ENCODE data around the gene SYTL2.

SYTL2 gene

DNA sequence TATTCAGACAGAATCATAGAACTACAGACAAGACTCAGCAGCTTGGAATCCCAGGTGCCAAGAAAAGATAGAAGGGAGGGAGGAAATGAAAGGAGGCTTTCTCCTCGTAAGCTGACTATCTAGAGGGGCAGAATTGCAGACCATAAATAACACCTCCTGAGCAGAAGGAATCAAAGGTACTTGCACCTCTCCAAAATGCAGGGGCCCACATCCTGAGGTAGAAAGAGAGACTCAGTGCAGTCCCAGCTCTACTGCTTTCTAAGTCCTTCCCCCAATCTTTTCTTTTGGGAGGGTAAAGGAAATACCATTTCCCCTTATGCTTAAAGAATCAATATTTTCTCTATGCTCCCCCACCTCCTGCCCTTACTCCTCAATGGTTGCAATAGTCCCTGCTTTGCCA lies 55.2 kb downstream of the SYTL2 start:
- DNase-seq = no peak

DNA sequence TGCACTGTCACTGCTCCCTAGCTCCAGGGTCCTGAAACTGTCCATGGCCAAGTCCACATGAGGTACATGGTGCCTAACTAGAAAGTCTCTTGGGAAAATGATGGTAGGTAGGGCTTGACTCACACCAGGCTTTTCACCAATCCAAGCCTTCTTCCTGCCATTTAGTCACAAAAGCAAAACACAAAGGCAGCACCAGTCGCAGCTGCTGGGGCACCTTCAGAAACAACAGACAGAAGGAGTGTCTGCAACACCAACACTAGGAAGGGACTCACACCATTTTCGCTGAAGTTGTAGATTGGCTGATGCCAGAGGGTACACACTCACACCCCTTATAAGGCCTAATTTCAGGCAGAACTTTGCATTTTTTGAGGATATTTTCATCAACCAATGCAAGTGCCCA lies 55.7 kb downstream of the SYTL2 start:
- no peak for DNase-seq

DNA sequence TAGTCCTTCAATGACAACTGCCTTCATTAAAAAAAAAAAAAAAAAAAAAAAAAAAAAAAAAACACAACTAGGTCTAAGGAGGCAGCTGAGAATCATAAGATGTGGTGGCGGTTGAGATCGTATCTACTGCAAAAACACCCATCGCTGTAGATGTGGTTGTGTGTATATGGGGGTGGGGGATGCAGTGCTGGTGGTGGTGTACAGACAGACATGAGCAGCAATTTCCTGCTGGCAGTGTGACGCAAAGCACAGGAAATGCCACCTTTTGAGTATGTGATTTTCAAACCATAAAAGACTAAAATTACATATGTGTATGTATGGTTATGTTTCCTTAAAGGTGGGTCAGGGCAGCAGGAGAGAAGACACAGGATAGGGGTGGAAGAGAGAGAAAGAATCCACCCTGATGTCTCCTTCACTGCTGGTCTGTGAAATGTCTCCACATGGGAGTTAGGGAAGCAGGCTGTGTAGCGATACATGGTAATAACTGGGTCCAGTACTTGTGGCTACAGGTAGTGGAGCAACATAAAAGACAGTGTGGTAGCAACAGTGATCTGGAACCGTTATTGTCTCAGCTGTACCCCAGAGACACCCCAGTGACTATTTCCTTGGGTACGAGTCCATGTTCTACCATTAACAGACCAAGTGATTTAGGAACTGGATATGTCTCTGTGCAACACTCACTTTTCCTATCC lies 57.9 kb downstream of the SYTL2 start:
- no peak for DNase-seq

DNA sequence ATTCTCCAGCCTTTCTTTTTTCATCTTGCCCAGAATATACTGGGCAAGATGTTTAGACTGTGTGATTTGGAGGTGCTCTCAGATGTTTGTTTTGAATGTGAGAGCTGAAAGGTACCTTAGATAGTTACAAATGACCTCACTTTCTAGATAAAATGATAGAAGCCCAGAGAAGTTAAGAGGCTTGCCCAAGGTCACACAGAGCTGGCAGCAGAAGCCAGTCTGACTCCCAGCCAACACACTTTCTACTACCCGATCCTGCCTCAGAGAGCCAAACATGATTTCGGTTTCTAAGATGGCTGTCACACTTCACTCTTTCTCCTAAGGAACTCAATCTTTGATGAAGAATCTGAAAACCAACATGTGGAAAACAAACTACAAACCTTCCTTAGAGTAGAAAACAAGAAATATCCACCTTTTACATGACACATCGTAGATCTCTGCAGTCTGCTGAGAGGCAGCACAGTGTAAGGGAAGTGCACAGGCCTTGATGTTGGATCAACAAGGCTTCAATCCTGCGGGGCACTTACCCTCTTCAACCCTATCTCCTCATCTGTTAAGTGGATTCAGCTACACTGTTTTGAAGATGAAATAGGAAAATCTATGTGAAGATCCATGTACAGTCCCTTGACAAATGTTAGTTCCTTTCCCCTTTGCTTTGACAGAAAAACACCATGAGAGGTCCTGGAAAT lies 58.6 kb downstream of the SYTL2 start:
- DNase-seq = no peak

DNA sequence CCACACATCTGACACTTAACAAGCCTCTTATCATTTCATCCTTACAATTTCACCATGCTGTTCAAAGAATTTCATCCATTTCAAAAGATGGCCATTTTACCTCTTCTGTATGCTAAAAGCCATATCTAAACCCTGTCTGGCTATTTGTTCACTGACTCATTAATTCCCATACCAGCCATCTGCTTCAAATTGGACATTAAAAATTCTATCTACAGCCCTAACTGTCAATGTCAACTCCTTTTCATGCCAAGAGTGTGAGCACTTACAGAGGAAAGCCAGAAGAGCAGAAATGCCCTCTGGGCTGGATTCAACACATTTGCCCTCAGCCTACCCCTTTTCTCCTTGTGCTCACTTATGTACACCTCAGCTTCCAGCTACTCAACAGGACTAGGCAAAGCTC lies 59.2 kb downstream of the SYTL2 start:
- no peak for DNase-seq

DNA sequence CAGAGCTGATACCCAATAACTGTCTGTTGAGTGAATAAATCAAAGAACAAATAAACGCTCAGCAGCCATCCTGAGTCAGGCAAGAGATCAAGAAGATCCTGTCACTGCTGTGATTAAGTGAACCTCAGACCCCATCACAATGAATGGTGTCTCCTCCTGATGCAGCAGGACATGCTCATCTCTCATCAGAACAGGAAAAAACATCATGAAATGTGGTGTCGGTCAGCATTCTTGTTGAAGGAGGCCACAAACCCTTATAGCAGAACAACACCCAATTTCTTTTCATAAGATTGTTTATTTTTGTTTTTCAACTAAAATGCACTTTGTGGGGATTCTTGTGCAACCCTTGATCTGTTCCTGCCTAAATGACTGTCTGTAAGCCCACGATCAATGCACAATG lies 60.3 kb downstream of the SYTL2 start:
- DNase-seq = no peak

DNA sequence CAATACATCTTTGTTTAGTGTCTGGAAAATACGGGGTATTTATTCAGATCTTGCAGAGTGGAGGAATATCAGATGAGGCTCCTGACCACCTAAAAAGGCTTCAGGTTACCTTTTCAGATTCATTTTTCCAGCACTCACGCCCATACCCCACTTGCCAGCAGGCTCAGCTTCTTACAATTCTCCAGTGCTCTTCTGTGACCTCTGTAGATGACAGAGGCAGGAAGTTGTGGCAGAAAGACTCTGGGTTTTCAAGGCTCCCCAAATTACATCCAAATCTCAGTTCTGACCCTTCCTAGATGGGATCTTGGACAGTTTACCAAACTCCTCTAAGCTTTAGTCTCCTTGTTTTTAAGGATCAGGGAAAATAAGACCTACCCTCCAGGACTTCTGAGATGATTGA lies 61.1 kb downstream of the SYTL2 start:
- no peak for DNase-seq

DNA sequence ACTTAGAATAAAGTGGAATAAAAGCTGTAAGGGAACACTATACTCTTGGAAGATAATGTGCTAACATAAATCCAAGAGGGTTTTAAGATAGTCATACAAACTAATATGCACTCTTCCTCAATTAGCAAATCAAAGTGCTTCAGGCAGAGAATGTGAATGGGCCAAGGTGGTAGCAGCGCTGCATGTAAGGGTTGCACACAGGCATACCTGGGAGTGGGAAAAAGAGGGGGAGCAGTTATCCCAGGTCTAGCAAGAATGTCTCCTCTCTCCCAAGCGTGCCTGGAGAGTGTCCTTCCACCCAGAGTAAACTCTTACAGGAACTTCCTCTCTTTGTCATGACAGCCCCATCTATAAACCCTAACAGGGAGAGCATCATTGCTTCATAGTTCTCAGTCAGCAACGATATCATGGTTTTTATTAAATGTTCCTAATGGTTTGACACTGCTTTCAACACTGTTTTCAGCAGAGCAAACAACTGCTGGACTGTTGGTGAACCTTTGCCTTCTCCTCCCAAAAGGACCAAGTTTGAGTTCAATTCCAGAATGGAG lies 61.6 kb downstream of the SYTL2 start:
- DNase-seq = no peak

DNA sequence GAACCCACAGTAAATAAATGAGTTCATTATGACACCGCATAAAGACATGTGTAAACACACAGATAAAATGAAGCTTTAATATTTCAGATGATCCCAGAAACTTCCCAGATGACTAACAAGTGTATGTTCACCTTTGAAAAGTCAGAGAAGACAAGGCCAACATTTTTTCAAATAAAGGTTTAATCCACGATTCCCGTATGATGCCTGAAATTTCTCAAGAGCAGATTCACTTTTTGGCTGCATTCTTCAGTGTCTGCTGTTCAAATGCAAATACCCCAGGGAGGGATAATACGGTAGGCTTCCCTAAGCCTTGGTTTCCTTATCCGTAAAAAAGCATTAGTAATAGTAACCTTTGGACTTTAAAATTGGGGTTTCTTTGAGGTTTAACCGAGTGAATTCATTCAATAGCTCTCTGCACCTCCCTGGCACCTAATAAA lies 62.5 kb downstream of the SYTL2 start:
- no peak for DNase-seq

DNA sequence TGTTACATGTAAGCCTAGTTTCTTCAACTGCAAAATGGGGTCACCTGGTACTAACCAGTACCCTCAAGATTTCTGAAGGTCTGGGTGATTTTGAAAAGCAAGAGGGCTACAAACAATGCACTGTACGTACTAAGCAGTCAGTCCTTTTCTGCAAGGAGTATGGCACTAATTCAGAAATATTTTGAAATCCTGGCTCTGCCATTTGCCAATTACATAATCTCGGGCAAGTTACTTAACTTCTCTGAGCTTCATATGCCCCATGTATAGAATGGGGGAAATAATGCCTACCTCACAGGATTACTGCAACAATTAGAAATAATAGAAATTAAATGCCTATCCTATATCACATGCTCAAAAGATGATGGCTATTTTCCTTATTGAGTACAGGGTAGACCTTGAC lies 64.3 kb downstream of the SYTL2 start:
- no peak for DNase-seq

DNA sequence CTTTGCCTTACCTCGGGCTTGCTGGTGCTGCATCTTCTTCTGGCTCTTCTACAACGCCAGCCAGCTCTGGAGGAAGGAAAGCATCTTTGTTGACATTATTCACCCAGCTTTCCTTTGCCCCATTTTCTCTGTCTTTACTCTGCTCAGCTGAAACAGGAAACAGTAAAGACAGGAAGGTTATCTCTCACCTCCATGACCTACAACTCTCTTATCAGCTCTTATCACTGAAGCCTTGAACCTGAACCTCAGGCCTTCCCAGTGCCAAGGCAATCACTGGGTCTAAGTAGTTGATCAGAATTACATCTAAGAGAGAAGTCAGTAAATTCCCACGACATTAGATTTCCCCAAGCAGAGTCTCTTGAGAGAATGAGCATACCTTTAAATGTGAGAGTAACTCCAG lies 65.3 kb downstream of the SYTL2 start:
- no peak for DNase-seq

DNA sequence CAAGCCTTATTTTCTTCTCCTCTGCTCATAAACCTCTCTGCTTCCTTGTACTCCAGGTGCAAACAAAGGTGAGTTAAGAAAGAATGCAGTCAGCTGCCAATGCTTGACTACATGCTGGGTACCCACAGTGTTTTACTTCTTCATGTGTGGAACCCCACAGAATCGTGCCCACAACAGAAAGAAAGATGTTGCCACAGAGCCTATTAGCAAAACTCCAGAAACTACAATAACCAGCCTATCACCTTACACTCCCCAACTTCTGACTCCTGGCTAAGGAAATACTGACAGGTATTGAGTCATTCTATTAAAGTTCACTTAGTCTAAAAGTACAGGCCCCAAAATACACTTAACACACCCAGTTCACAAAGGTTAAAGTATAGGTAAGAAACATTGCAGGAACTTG lies 68.1 kb downstream of the SYTL2 start:
- no peak for DNase-seq

DNA sequence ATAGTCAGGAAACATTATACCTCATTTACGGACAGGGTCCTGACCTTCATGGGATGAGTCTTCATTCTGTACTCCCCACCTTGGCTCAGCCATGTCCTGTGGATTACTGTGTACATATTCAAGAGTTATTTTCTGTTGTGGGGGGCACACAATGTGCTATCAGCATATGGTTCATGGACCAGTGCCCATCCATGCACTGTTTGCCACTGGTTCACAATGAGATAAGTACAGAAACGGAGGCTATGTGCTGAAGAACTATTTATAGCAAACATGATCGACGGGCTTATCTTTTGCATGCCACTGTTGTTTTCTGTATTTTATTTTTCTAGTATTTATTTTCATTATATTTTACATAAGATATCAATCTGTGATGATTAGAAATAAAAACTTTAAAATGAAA lies 68.6 kb downstream of the SYTL2 start:
- DNase-seq = no peak

DNA sequence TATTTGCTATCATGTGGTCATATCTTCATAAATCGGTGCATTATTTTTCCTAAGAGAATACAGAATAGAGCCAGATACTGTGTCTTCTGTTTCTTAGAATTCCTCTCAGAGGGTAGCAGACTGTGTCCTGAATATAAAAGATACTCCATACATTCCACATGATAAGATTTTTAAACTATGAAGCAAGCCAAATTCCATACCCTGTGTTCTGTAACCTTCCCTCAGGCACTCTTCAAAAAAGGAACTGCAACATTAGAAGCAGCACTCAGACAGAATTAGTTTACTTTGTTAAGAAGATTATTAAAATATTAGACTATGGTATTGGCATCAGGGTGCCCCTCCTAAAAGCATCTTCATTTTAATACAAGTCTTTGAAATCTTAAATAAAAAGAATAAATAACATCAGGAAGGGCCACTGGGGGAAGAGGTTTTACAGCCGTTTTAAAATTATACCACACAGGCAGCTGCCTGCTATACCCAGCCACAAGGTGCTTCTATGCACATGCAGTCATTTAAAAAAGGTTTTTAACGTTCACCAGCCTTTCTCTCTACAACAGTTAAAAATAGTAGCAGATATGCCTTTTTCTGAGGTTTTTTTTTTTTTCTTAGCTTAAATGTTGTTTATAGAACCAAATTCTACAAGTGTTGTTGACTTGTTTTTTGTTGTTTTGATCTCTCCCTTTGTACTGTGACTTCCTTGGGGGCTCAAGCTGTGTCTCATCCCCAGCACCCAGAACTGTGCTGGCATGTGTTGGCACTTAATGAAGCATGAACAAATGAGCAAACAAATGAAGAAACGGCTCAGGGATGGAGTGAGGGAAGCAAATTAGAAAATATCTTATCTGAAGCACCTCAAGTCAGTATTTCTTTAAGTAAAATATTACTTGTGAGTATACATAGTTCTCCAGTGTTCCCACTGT lies 70.2 kb downstream of the SYTL2 start:
- DNase-seq = no peak

DNA sequence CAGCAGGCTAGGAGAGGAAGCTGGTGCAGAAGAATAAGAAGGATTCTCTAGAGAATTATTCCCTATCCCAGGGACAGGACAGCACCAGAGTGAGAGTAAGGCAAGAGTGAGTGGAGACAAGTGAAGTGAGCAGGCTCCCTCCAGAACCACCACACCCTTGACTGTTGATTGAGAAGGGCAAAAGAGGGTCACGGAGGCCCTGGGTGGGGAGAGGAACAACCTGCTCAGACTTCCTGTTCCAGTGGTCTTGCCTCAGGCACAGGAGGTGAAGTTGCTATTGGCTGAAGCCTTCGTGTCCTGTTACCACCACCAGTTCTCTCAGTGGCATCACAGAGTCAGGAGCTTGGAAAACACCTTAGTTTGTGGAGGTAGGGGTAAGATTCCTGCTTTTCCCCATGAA lies 73.2 kb downstream of the SYTL2 start:
- DNase-seq = no peak

DNA sequence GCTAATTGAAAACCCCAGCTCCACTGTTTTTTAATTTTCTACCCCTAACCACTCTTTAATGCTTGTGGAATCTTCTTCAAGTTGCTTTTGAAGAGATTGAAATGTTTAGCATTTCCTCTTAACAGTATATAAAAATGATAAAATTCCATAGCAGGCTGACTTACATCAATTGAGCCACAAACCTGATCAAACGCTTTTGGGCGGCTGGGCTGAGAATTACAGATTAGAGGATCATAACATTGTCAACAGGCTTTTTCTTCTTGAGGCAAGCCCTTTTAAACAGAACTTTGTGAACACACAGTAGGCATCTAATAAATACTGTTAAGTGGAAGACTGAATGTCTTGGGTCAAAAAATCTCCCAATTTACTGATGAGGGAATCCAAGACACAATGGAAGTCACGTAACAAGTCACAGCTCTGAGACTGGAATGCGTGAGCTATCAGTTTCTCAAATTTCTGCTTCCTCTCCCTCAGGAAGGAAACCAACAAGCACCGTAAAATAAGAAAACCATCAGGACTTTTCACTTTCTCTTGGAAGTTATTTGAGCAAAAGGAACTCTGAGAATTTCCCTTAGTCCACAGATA lies 75.0 kb downstream of the SYTL2 start:
- DNase-seq = no peak

DNA sequence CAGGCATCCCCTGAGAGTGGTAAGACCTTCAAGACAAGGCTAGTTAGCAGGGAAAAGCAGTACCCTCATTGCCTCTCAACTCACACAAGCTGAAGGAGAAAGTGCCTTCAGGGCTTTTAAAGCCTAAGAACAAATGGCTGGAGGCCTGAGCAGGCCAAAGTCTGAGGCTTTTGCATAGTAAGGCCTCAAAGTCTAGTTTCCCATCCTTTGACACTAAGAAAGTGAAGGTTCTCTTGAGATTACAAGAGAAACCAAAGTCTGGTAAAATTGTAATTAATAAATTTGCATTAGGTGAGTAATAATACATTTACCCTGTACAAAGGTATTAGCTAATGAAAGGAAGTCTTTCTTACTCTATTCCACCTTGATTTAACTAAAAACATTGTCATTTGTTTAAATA lies 78.0 kb downstream of the SYTL2 start:
- DNase-seq = no peak

DNA sequence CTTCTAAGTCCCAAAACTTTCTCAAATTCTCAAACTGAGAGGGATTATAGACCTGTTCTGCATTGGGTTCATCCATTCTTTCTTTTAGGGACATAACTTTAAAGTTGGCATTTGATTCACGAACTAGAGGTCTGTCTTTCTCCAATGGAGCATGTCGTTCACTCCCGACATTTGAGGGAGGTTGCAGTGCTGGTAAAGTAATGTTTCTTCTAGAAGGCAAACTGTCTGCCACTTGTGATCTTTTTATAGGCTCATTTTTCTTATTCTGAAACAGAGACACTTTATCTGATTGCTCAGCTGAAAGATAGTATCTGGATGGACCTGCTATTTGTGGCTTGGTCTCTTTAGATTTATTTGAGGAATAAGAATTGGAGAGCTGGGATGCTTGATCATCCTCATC lies 84.6 kb downstream of the SYTL2 start:
- no peak for DNase-seq

DNA sequence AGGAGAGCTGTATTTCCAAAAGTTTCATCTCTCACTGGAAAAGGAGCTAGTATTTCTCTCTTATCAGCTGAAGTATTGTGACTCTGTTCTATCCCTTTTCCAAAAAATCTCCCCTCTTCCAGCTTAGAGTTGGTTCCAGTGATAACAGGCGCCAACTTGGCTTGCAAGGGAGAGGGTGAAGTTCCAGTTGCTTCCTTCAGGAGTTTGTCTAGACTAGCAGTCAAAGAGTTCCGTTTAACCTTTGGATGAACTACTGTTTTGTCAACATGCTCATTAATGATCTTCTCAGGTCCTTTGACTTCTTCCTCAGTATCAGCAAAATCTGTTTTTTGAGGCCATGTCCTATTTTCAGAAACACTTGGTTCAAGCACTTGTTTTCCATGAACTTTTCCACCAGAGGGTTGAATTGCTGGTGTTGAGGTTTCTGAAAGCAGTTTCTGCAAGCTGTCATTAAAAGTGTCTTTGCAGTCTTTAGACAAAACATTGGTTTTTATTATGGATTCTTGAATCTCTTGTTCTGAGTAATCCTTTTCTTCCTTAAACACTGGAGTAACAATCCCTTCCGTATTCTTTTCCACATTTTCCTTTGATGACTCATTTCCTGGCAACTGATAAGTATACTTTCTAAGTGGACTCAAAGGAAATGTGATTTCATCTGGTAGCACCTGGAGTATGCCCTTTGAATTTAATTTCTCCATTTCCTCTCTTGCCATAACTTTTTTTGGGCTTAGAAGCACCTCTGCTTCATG lies 85.3 kb downstream of the SYTL2 start:
- no peak for DNase-seq

DNA sequence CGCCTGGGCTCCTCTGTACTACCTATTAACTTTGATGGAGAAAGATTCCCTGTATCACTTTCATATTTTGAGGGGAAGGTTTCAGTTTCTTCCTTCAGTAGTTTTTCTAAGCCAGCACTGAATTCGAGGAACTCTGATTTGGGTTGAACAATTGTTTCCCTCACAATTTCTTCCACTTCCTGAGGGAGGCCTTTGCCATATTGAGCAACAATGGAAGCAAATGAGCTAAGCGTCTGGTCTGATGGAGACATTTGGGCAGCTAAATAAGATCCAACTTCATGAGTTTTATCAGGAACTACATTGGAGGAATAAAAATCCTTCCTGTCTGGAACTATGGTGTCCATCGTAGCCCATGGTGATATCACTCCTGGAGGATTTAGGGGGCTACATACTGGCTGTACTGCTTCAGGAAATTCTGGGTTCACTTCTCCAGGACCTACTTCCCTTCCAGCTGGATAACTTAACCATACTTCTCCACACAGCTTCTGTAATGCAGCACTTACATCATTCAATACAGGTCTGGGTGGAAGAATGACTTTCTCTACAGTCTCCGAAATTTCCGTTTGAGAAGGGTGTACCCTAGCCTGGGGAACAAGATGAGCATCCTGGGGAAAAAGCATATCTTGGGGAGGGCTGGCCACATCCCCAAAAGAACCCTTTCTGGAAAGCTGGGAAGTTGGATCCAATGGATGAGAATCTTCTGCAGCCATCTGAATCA lies 86.0 kb downstream of the SYTL2 start:
- no peak for DNase-seq

DNA sequence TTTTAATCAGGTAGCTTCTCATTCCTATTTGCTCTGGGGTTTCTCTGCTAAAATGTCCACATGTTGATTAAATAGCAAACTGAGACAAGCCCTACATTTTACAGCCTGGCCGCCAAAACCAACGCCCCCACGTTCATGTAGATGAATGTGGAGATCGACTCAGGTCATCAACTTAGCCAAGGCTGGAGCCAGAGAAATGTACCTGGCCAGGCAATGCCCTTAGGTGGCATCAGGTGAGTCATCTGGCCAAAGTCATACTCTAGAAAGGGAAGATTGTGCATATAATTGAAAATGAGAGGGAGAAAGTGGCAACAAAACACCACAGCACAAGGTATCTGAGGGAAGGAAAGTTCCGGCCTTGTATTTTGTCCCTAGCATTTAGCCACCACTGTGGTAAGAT lies 87.9 kb downstream of the SYTL2 start:
- no peak for DNase-seq

DNA sequence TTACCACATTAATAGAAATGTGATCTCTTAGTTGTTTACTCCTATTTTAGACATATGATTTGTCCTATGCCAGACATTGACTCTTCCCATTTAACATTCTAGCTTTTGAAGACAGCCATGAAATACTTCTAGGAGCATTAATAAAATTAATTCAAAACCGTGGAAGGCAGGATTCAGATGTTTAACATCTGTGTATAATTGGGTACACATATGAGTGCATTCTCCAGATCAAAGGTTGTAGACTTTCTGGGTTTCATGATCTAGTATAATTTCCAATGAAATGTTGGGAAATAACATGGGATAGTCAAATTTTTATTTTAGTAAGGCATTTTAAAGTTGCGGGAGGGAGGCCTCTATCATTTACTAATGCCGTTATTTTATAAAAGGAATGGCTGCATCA lies 89.8 kb downstream of the SYTL2 start:
- no peak for DNase-seq
